ENCODE data around the gene PRXL2B.
"Not testable (repeated sequence)": the region's sequence is repeated elsewhere in the genome, so short reads cannot be mapped to it uniquely, and the experiment has no call there.

The PRXL2B gene

GRCh38 chr1:2566101-2567045 is 20.2 kb upstream of the PRXL2B start:
- no peak overlapping the region for H3K27ac Mint-ChIP-seq
- no peaks in the 10 kb centered on the region for H3K27me3 Mint-ChIP-seq
- H3K9me3 Mint-ChIP-seq: no peaks in the 10 kb centered on the region
- H3K4me1 Mint-ChIP-seq (ENCODE audit: low read depth): peaks cover under 1% of the 10 kb centered on the region
- H3K4me3 Mint-ChIP-seq: no peak overlapping the region
- H3K36me3 Mint-ChIP-seq (ENCODE audit: low read depth): peaks cover 5% of the 10 kb centered on the region

- Mint-ChIP-seq H3K27me3 (no peaks in the 10 kb centered on the region), H3K9me3 (no peaks in the 10 kb centered on the region), H3K4me3 (no peak overlapping the region), H3K4me1 (ENCODE audit: low read depth) (no peaks in the 10 kb centered on the region), H3K36me3 (ENCODE audit: low read depth) (peaks cover 4% of the 10 kb centered on the region), H3K27ac (no peak overlapping the region)
Measured at GRCh38 chr1:2567083-2567679, 19.4 kb upstream of the PRXL2B start.

GRCh38 chr1:2568187-2568816 is 18.3 kb upstream of the PRXL2B start:
- H3K27me3 Mint-ChIP-seq: not testable (repeated sequence)

GRCh38 chr1:2569060-2569459 is 17.5 kb upstream of the PRXL2B start:
- Mint-ChIP-seq H3K4me3 (no peak overlapping the region), H3K27me3 (no peaks in the 10 kb centered on the region)

More at GRCh38 chr1:2568187-2568816, 18.3 kb upstream of the PRXL2B start:
- not testable (repeated sequence) for H3K4me3 Mint-ChIP-seq; H3K4me1 Mint-ChIP-seq (ENCODE audit: low read depth); H3K9me3 Mint-ChIP-seq; H3K36me3 Mint-ChIP-seq (ENCODE audit: low read depth); H3K27ac Mint-ChIP-seq

GRCh38 chr1:2569703-2570102 is 16.9 kb upstream of the PRXL2B start:
- H3K4me3 Mint-ChIP-seq; H3K4me1 Mint-ChIP-seq (ENCODE audit: low read depth); H3K27ac Mint-ChIP-seq; H3K36me3 Mint-ChIP-seq (ENCODE audit: low read depth); H3K27me3 Mint-ChIP-seq; H3K9me3 Mint-ChIP-seq: not testable (repeated sequence)

More at GRCh38 chr1:2569060-2569459, 17.5 kb upstream of the PRXL2B start:
- Mint-ChIP-seq H3K27ac (no peak overlapping the region), H3K9me3 (peaks cover 5% of the 10 kb centered on the region), H3K4me1 (ENCODE audit: low read depth) (peaks cover 5% of the 10 kb centered on the region), H3K36me3 (ENCODE audit: low read depth) (peaks cover 4% of the 10 kb centered on the region)

- no peak overlapping the region for H3K27ac Mint-ChIP-seq
- no peaks in the 10 kb centered on the region for H3K27me3 Mint-ChIP-seq
- H3K4me1 Mint-ChIP-seq (ENCODE audit: low read depth): peaks cover 12% of the 10 kb centered on the region
- H3K36me3 Mint-ChIP-seq (ENCODE audit: low read depth): peaks cover 4% of the 10 kb centered on the region
- H3K9me3 Mint-ChIP-seq: peaks cover 5% of the 10 kb centered on the region
- H3K4me3 Mint-ChIP-seq: no peak overlapping the region
Measured at GRCh38 chr1:2570332-2570731, 16.2 kb upstream of the PRXL2B start.

GRCh38 chr1:2571348-2571747 is 15.2 kb upstream of the PRXL2B start:
- H3K27me3 Mint-ChIP-seq: no peaks in the 10 kb centered on the region
- peaks cover 4% of the 10 kb centered on the region for H3K36me3 Mint-ChIP-seq (ENCODE audit: low read depth)
- H3K4me1 Mint-ChIP-seq (ENCODE audit: low read depth): peaks cover 18% of the 10 kb centered on the region
- H3K27ac Mint-ChIP-seq: no peak overlapping the region
- H3K4me3 Mint-ChIP-seq: no peak overlapping the region
- peaks cover 5% of the 10 kb centered on the region for H3K9me3 Mint-ChIP-seq

- H3K27ac Mint-ChIP-seq: no peak overlapping the region
- H3K4me1 Mint-ChIP-seq (ENCODE audit: low read depth): peaks cover 35% of the 10 kb centered on the region
- no peaks in the 10 kb centered on the region for H3K27me3 Mint-ChIP-seq
- H3K36me3 Mint-ChIP-seq (ENCODE audit: low read depth): peaks cover 4% of the 10 kb centered on the region
- H3K9me3 Mint-ChIP-seq: peaks cover 5% of the 10 kb centered on the region
- no peak overlapping the region for H3K4me3 Mint-ChIP-seq
Measured at GRCh38 chr1:2573250-2573920, 13.2 kb upstream of the PRXL2B start.

GRCh38 chr1:2574350-2574749 is 12.2 kb upstream of the PRXL2B start:
- H3K27ac Mint-ChIP-seq: no peak overlapping the region
- peaks cover 45% of the 10 kb centered on the region for H3K4me1 Mint-ChIP-seq (ENCODE audit: low read depth)
- H3K27me3 Mint-ChIP-seq: no peaks in the 10 kb centered on the region
- no peak overlapping the region for H3K4me3 Mint-ChIP-seq
- H3K9me3 Mint-ChIP-seq: peaks cover 5% of the 10 kb centered on the region
- peaks cover 4% of the 10 kb centered on the region for H3K36me3 Mint-ChIP-seq (ENCODE audit: low read depth)

GRCh38 chr1:2575801-2576663 is 10.5 kb upstream of the PRXL2B start:
- H3K4me3 Mint-ChIP-seq: no peak overlapping the region
- peaks cover 2% of the 10 kb centered on the region for H3K36me3 Mint-ChIP-seq (ENCODE audit: low read depth)
- peaks cover 5% of the 10 kb centered on the region for H3K9me3 Mint-ChIP-seq
- H3K27ac Mint-ChIP-seq: peak overlapping the region; percentile 57
- no peaks in the 10 kb centered on the region for H3K27me3 Mint-ChIP-seq
- peaks cover 59% of the 10 kb centered on the region for H3K4me1 Mint-ChIP-seq (ENCODE audit: low read depth)

GRCh38 chr1:2577565-2578075 is 9.0 kb upstream of the PRXL2B start:
- not testable (repeated sequence) for H3K9me3 Mint-ChIP-seq; H3K36me3 Mint-ChIP-seq (ENCODE audit: low read depth); H3K27me3 Mint-ChIP-seq
- Mint-ChIP-seq H3K4me3 (peak overlapping the region; percentile 53), H3K4me1 (ENCODE audit: low read depth) (peaks cover 75% of the 10 kb centered on the region), H3K27ac (peak overlapping the region; percentile 95)

GRCh38 chr1:2578758-2579118 is 7.8 kb upstream of the PRXL2B start:
- Mint-ChIP-seq H3K27me3 (no peaks in the 10 kb centered on the region), H3K27ac (peak overlapping the region; percentile 95), H3K4me1 (ENCODE audit: low read depth) (peaks cover 83% of the 10 kb centered on the region), H3K36me3 (ENCODE audit: low read depth) (no peaks in the 10 kb centered on the region), H3K9me3 (no peaks in the 10 kb centered on the region), H3K4me3 (peak overlapping the region; percentile 24)

GRCh38 chr1:2580691-2581090 is 5.9 kb upstream of the PRXL2B start:
- Mint-ChIP-seq H3K27ac (peak overlapping the region; percentile 86), H3K4me1 (ENCODE audit: low read depth) (peaks cover 91% of the 10 kb centered on the region), H3K4me3 (peak overlapping the region; percentile 41), H3K9me3 (no peaks in the 10 kb centered on the region), H3K36me3 (ENCODE audit: low read depth) (no peaks in the 10 kb centered on the region), H3K27me3 (no peaks in the 10 kb centered on the region)

GRCh38 chr1:2582391-2582790 is 4.2 kb upstream of the PRXL2B start:
- Mint-ChIP-seq H3K4me3 (no peak overlapping the region), H3K36me3 (ENCODE audit: low read depth) (no peaks in the 10 kb centered on the region), H3K27ac (peak overlapping the region; percentile 86), H3K4me1 (ENCODE audit: low read depth) (peaks cover 79% of the 10 kb centered on the region), H3K9me3 (no peaks in the 10 kb centered on the region), H3K27me3 (no peaks in the 10 kb centered on the region)
